SK-N-SH (cell line): Measurements from ENCODE around the gene CGB2. TPM values are rescaled to one million over a fixed set of nuclear protein-coding genes. Genes with fewer than 3 reads are reported as not detected.

Source experiments
- CTCF ChIA-PET: fragments of 300-600, 350-600 bp; formaldehyde crosslinking; extraction: SDS; loops from one replicate; lab custom pipeline; 2021; lab: Yijun Ruan, JAX
- POLR2A ChIA-PET: fragments of 350-600 bp; sonication (Branson Sonifier 250); formaldehyde crosslinking; extraction: SDS; loops from one replicate; lab custom pipeline; 2020; ENCODE audit warnings: antibody characterized with exemption, inconsistent platforms; lab: Yijun Ruan, JAX
- DNase-seq: peaks from one replicate; pipeline ENCODE4 v3.0.0; 2012
- H2AFZ ChIP-seq: fragments of 200-600 bp; sonication (generic); 2 replicates; pipeline ENCODE4 v1.8.1; 2016; ENCODE audit warnings: antibody characterized with exemption, mild to moderate bottlenecking, low read depth
- H3F3A ChIP-seq: fragments of 200-600 bp; sonication (generic); replicated peaks from 2 replicates; pipeline ENCODE3; 2016; ENCODE audit warnings: antibody characterized with exemption, mild to moderate bottlenecking; ENCODE audit not compliant: insufficient read depth
- H3K27ac ChIP-seq, 2 experiments: fragments of 200-500 bp in 1 of 2; fragments of 200-600 bp in 1 of 2; sonication (Bioruptor generic) in 1 of 2; sonication (generic), shearing (Covaris generic) in 1 of 2; 2 replicates each; pipeline versions ENCODE4 v1.5.1 to v1.6.1; 2014 to 2016; ENCODE audit warnings: low read depth in 2 of 2, inconsistent platforms in 1 of 2, low read length in 1 of 2, mild to moderate bottlenecking in 1 of 2, mixed read lengths in 1 of 2
- H3K27me3 ChIP-seq: fragments of 200-600 bp; sonication (generic), shearing (Covaris generic); 2 replicates; pipeline ENCODE4 v1.6.1; 2016; ENCODE audit warnings: mixed run types; ENCODE audit not compliant: insufficient read depth
- H3K36me3 ChIP-seq, 2 experiments: fragments of 200-500 bp in 1 of 2; fragments of 200-600 bp in 1 of 2; sonication (Bioruptor generic) in 1 of 2; sonication (generic) in 1 of 2; replicated peaks in 1 of 2; 2 replicates each; pipeline versions ENCODE3 to v1.5.1; 2014 to 2016; ENCODE audit warnings: low read length in 1 of 2, mild to moderate bottlenecking in 1 of 2; ENCODE audit not compliant: insufficient read depth in 2 of 2, control insufficient read depth in 1 of 2
- H3K4me1 ChIP-seq, 2 experiments: fragments of 200-500 bp in 1 of 2; fragments of 200-600 bp in 1 of 2; sonication (Bioruptor generic) in 1 of 2; sonication (generic), shearing (Covaris generic) in 1 of 2; 2 replicates each; pipeline versions ENCODE4 v1.5.1 to v1.6.1; 2014 to 2016; ENCODE audit warnings: low read depth in 1 of 2, low read length in 1 of 2, mixed run types in 1 of 2; ENCODE audit not compliant: insufficient read depth in 2 of 2, control insufficient read depth in 1 of 2
- H3K4me2 ChIP-seq: fragments of 200-600 bp; sonication (generic), shearing (Covaris generic); 2 replicates; pipeline ENCODE4 v1.6.1; 2017; ENCODE audit warnings: mixed run types
- H3K4me3 ChIP-seq, 2 experiments: fragments of 200-500 bp in 1 of 2; fragments of 200-600 bp in 1 of 2; sonication (Bioruptor generic) in 1 of 2; sonication (generic), shearing (Covaris generic) in 1 of 2; 2 replicates each; pipeline versions ENCODE4 v1.5.1 to v1.8.1; 2014 to 2016; ENCODE audit warnings: low read depth in 2 of 2, inconsistent platforms in 1 of 2, low read length in 1 of 2, mild to moderate bottlenecking in 1 of 2, mixed read lengths in 1 of 2, moderate library complexity in 1 of 2
- H3K79me2 ChIP-seq: fragments of 200-600 bp; sonication (generic); 2 replicates; pipeline ENCODE4 v1.8.1; 2017; ENCODE audit warnings: mild to moderate bottlenecking; ENCODE audit not compliant: insufficient read depth
- H3K9ac ChIP-seq: fragments of 200-600 bp; sonication (generic); 2 replicates; pipeline ENCODE4 v1.6.1; 2017; ENCODE audit warnings: mixed run types
- H3K9me2 ChIP-seq: fragments of 200-600 bp; sonication (generic); 2 replicates; pipeline ENCODE4 v1.6.1; 2017; ENCODE audit warnings: mixed run types
- H3K9me3 ChIP-seq: fragments of 200-600 bp; sonication (generic); 2 replicates; pipeline ENCODE4 v1.6.1; 2017; ENCODE audit warnings: mixed run types, mild to moderate bottlenecking, moderate library complexity
- H4K20me1 ChIP-seq: fragments of 200-600 bp; sonication (generic); 2 replicates; pipeline ENCODE4 v1.6.1; 2017; ENCODE audit warnings: mild to moderate bottlenecking, mixed run types; ENCODE audit not compliant: insufficient read depth
- CHD2 ChIP-seq: fragments of 150-350 bp; IDR thresholded peaks from 2 replicates; pipeline ENCODE4 v1.6.1; 2018; ENCODE audit warnings: low read length; ENCODE audit not compliant: partially characterized antibody
- ELF1 ChIP-seq: IDR thresholded peaks from 2 replicates; pipeline ENCODE4 v1.4.0; 2012
- EP300 ChIP-seq, 2 experiments: IDR thresholded peaks; 2 replicates each; pipeline versions ENCODE4 v1.4.0 to v1.6.1; 2012; ENCODE audit warnings: borderline replicate concordance in 1 of 2, low read depth in 1 of 2, low read length in 1 of 2
- FOXJ3 ChIP-seq: sonication (generic); formaldehyde crosslinking; IDR thresholded peaks from 2 replicates; pipeline ENCODE4 v1.5.1; 2020; ENCODE audit warnings: mild to moderate bottlenecking, missing genetic modification reagents
- MXI1 ChIP-seq: IDR thresholded peaks from 2 replicates; pipeline ENCODE4 v1.6.1; 2012; ENCODE audit warnings: mild to moderate bottlenecking, low read depth, low read length, improper control_type of control experiment
- POLR2AphosphoS5 ChIP-seq: IDR thresholded peaks from 2 replicates; pipeline ENCODE4 v1.6.1; 2012; ENCODE audit warnings: low read depth, low read length
- RFX5 ChIP-seq: IDR thresholded peaks from 2 replicates; pipeline ENCODE4 v1.6.1; 2012; ENCODE audit warnings: mild to moderate bottlenecking, improper control_type of control experiment, low read length
- RXRA ChIP-seq: IDR thresholded peaks from 2 replicates; pipeline ENCODE4 v1.4.0; 2012; ENCODE audit warnings: low read depth, mild to moderate bottlenecking, borderline replicate concordance
- SMC3 ChIP-seq: IDR thresholded peaks from 2 replicates; pipeline ENCODE4 v1.6.1; 2012; ENCODE audit warnings: low read depth, low read length, improper control_type of control experiment
- TAF1 ChIP-seq: IDR thresholded peaks from 2 replicates; pipeline ENCODE4 v1.6.1; 2012; ENCODE audit warnings: low read depth, mild to moderate bottlenecking, low read length, moderate library complexity, borderline replicate concordance
- TCF12 ChIP-seq: IDR thresholded peaks from 2 replicates; pipeline ENCODE4 v1.4.0; 2012
- YY1 ChIP-seq: IDR thresholded peaks from 2 replicates; pipeline ENCODE4 v1.4.0; 2012; ENCODE audit warnings: low read depth, mild to moderate bottlenecking
- WGBS: methylation state at CpG from one replicate; pipeline ENCODE4 v1.1.6; 2017; ENCODE audit warnings: low lambda C conversion rate; 5-methylcytosine and 5-hydroxymethylcytosine counted together
- polyA plus RNA-seq, 3 experiments: library from polyadenylated mRNA; depleted of rRNA; stranded (reverse); fragments of >200 nt; gene quantifications; 2 replicates each; pipeline ENCODE4 v1.2.3, GENCODE V29; 2012
- TF ChIP-seq, protein P1 (sequence below): IDR thresholded peaks from 2 replicates; pipeline ENCODE4 v1.6.1; 2012; ENCODE audit warnings: mild to moderate bottlenecking, low read depth, low read length, moderate library complexity
- TF ChIP-seq, protein P2 (sequence below): IDR thresholded peaks from 2 replicates; pipeline ENCODE4 v1.4.0; 2012; ENCODE audit warnings: low read depth
- TF ChIP-seq, protein P3 (sequence below): IDR thresholded peaks from 2 replicates; pipeline ENCODE4 v1.4.0; 2012; ENCODE audit warnings: low read depth, borderline replicate concordance
- TF ChIP-seq, protein P4 (sequence below): fragments of 150-350 bp; IDR thresholded peaks from 2 replicates; pipeline ENCODE4 v1.6.1; 2016; ENCODE audit warnings: mild to moderate bottlenecking, low read depth, low read length
- TF ChIP-seq, protein P5 (sequence below): IDR thresholded peaks from 2 replicates; pipeline ENCODE4; 2012

Gene CGB2
- polyA plus RNA-seq, 1 of the 3 experiments (the other 2 are of a cell fraction): 0.64 TPM

DNA sequence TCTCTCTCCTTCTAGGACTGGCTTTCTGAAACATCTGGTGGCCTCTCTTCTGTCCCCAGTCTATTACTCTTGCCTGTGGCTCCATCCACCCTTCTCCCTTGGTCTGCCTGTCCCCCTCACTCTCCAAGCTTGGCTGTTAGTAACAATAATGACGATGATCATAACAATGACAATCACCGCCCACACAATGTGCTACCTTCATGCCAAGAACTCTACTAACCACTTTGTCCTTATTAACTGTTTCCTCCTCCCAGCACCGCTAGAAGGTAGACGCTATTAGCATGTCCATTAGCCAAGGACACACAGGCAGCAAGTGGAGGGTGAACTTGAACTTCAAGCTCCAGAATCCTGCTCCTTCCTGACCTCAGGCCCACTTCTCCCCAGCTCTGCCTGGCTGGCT is 41.3 kb upstream of the CGB2 start:
- H4K20me1 ChIP-seq: no peaks in the 10 kb centered on the region
- no peak overlapping the region for H2AFZ ChIP-seq
- H3K27me3 ChIP-seq: no peaks in the 10 kb centered on the region
- no peak overlapping the region for H3K4me2 ChIP-seq
- peaks cover 8% of the 10 kb centered on the region for H3F3A ChIP-seq
- DNase-seq: no peak
- H3K4me1 ChIP-seq: peaks cover 0 to 17% of the 10 kb centered on the region in 2 experiments; a peak in 1 of 4 replicates
- 0 out of 2 replicates have a peak overlapping the region, but pooled peaks have one; percentile 4 for H3K9ac ChIP-seq
- H3K9me2 ChIP-seq: no peaks in the 10 kb centered on the region
- H3K4me3 ChIP-seq: no peak overlapping the region
- POLR2A ChIA-PET: no interaction called here
- WGBS: 93% methylated on average over 4 of the region's 4 CpGs
- CTCF ChIA-PET: interaction anchor here (1.8 to 6.2 kb wide), 2 partner anchors 9 to 19 kb away, joined by 5 to 54 read pairs; no protein-coding TSS in a partner anchor
- TF ChIP-seq SMC3: no peak
- no peak for TF ChIP-seq MXI1
- TF ChIP-seq TAF1: no peak
- peaks cover 57% of the 10 kb centered on the region for H3K79me2 ChIP-seq
- no peak overlapping the region for H3K27ac ChIP-seq
- H3K9me3 ChIP-seq: no peaks in the 10 kb centered on the region
- H3K36me3 ChIP-seq: peaks cover 3 to 27% of the 10 kb centered on the region in 2 experiments

DNA sequence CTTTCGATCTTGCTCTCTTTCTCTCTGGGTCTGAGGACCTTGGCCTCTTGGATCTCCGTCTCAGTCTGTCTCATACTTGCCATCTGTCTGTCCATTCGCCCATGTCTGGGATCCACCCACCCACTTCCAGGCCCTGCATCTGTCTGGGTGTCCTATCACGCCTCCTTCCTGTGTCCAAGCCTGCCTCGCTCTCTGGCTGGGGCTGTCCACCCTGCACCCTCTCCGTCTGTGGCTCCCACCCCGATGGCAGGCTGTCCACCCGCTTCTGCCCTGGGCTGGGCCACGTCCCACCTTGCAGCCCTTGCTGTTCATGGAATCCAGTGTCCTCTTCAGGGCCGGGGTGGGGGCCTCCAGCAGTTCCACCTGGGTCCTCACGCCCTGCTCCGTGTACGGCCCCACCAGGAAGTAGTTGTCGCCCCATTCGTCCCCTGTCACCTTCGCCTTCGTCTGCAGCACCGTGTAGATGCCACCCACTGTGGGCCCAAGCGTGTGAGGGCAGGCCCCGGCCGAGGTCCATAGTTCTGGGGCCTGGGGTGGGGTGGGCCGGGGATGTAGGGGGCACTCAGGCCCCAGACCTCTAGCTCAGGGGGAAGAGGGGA is 40.6 kb upstream of the CGB2 start:
- Histone ChIP-seq H3K9me3 (no peaks in the 10 kb centered on the region), H3K27ac (no peak overlapping the region), H3K36me3 (peaks cover 0 to 27% of the 10 kb centered on the region in 2 experiments), H3K4me3 (peak overlapping the region in 1 of 2 experiments; percentile 99; a peak in 1 of 4 replicates)
- WGBS: 91% methylated on average over 19 of the region's 22 CpGs
- no peak for TF ChIP-seq RFX5
- TF ChIP-seq SMC3: no peak
- no peak for TF ChIP-seq TCF12
- no peak for TF ChIP-seq CHD2
- TF ChIP-seq TAF1: no peak
- TF ChIP-seq, protein P1, sequence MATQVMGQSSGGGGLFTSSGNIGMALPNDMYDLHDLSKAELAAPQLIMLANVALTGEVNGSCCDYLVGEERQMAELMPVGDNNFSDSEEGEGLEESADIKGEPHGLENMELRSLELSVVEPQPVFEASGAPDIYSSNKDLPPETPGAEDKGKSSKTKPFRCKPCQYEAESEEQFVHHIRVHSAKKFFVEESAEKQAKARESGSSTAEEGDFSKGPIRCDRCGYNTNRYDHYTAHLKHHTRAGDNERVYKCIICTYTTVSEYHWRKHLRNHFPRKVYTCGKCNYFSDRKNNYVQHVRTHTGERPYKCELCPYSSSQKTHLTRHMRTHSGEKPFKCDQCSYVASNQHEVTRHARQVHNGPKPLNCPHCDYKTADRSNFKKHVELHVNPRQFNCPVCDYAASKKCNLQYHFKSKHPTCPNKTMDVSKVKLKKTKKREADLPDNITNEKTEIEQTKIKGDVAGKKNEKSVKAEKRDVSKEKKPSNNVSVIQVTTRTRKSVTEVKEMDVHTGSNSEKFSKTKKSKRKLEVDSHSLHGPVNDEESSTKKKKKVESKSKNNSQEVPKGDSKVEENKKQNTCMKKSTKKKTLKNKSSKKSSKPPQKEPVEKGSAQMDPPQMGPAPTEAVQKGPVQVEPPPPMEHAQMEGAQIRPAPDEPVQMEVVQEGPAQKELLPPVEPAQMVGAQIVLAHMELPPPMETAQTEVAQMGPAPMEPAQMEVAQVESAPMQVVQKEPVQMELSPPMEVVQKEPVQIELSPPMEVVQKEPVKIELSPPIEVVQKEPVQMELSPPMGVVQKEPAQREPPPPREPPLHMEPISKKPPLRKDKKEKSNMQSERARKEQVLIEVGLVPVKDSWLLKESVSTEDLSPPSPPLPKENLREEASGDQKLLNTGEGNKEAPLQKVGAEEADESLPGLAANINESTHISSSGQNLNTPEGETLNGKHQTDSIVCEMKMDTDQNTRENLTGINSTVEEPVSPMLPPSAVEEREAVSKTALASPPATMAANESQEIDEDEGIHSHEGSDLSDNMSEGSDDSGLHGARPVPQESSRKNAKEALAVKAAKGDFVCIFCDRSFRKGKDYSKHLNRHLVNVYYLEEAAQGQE: no peak
- no peak for TF ChIP-seq ELF1
- TF ChIP-seq POLR2AphosphoS5: no peak
- TF ChIP-seq YY1: no peak
- TF ChIP-seq, protein P2, sequence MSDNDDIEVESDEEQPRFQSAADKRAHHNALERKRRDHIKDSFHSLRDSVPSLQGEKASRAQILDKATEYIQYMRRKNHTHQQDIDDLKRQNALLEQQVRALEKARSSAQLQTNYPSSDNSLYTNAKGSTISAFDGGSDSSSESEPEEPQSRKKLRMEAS: no peak
- TF ChIP-seq, protein P3, sequence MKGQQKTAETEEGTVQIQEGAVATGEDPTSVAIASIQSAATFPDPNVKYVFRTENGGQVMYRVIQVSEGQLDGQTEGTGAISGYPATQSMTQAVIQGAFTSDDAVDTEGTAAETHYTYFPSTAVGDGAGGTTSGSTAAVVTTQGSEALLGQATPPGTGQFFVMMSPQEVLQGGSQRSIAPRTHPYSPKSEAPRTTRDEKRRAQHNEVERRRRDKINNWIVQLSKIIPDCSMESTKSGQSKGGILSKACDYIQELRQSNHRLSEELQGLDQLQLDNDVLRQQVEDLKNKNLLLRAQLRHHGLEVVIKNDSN: no peak
- no peak for TF ChIP-seq RXRA
- TF ChIP-seq EP300 (IDR thresholded peaks at IDR 0.05; ENCODE audit: borderline replicate concordance in 1 of 2, low read depth in 1 of 2, low read length in 1 of 2): no peak
- TF ChIP-seq, protein P4, sequence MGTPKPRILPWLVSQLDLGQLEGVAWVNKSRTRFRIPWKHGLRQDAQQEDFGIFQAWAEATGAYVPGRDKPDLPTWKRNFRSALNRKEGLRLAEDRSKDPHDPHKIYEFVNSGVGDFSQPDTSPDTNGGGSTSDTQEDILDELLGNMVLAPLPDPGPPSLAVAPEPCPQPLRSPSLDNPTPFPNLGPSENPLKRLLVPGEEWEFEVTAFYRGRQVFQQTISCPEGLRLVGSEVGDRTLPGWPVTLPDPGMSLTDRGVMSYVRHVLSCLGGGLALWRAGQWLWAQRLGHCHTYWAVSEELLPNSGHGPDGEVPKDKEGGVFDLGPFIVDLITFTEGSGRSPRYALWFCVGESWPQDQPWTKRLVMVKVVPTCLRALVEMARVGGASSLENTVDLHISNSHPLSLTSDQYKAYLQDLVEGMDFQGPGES: no peak
- TF ChIP-seq FOXJ3: no peak
- TF ChIP-seq, protein P5, sequence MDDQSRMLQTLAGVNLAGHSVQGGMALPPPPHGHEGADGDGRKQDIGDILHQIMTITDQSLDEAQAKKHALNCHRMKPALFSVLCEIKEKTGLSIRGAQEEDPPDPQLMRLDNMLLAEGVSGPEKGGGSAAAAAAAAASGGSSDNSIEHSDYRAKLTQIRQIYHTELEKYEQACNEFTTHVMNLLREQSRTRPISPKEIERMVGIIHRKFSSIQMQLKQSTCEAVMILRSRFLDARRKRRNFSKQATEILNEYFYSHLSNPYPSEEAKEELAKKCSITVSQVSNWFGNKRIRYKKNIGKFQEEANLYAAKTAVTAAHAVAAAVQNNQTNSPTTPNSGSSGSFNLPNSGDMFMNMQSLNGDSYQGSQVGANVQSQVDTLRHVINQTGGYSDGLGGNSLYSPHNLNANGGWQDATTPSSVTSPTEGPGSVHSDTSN: no peak
- no peak for TF ChIP-seq MXI1
- TF ChIP-seq, all 33 proteins: peak for 0
- no peak for DNase-seq
- H4K20me1 ChIP-seq: no peaks in the 10 kb centered on the region
- H3K4me1 ChIP-seq: peaks cover 0 to 17% of the 10 kb centered on the region in 2 experiments; a peak in 1 of 4 replicates
- ChIA-PET CTCF (interaction anchor here (0.9 to 6.2 kb wide), 5 partner anchors 9 to 145 kb away, joined by 3 to 54 read pairs (median 27); no protein-coding TSS in a partner anchor), POLR2A (interaction anchor here (0.6 kb wide), 1 partner anchor 252 kb away, joined by 3 read pairs; no protein-coding TSS in a partner anchor)
- peak overlapping the region; percentile 100; the same call in 1 of the 2 replicates for H3K4me2 ChIP-seq
- no peak overlapping the region for H2AFZ ChIP-seq
- peaks cover 64% of the 10 kb centered on the region for H3K79me2 ChIP-seq
- no peak overlapping the region for H3K9ac ChIP-seq
- no peaks in the 10 kb centered on the region for H3K9me2 ChIP-seq
- no peaks in the 10 kb centered on the region for H3K27me3 ChIP-seq
- H3F3A ChIP-seq: peaks cover 8% of the 10 kb centered on the region
